HG03342 (cell line): ENCODE data around the gene EIF4EBP3.

Experiments
- ATAC-seq: cut with Tn5 transposase; IDR thresholded peaks from one replicate; pipeline ENCODE4 v1.9.1; 2021; ENCODE audit warnings: mild to moderate bottlenecking, moderate library complexity; ENCODE audit not compliant: unreplicated experiment

EIF4EBP3 gene

GRCh38 chr5:140547508-140548299, at the start of gene EIF4EBP3:
EIF4EBP3 (plus strand) TSS chr5:140547662; CDS start chr5:140547738, 76 bp downstream.
- peak; percentile 99 for ATAC-seq

GRCh38 chr5:140497897-140498296, 49.6 kb upstream of the EIF4EBP3 start:
- no peak for ATAC-seq

- ATAC-seq: no peak
Observed at GRCh38 chr5:140498591-140498990, 48.9 kb upstream of the EIF4EBP3 start.

- ATAC-seq: no peak
Observed at GRCh38 chr5:140502834-140503233, 44.6 kb upstream of the EIF4EBP3 start.

- ATAC-seq: no peak
Observed at GRCh38 chr5:140509898-140510297, 37.6 kb upstream of the EIF4EBP3 start.

GRCh38 chr5:140513124-140513523, 34.3 kb upstream of the EIF4EBP3 start:
- ATAC-seq: no peak

GRCh38 chr5:140524003-140524402, 23.5 kb upstream of the EIF4EBP3 start:
- no peak for ATAC-seq

- no peak for ATAC-seq
Observed at GRCh38 chr5:140540227-140540626, 7.2 kb upstream of the EIF4EBP3 start.

- no peak for ATAC-seq
Observed at GRCh38 chr5:140542972-140543371, 4.5 kb upstream of the EIF4EBP3 start.

- ATAC-seq: no peak
Observed at GRCh38 chr5:140544986-140545385, 2.5 kb upstream of the EIF4EBP3 start.

GRCh38 chr5:140545606-140546005, 1.9 kb upstream of the EIF4EBP3 start:
- no peak for ATAC-seq

GRCh38 chr5:140546851-140547507, 483 bp upstream of the EIF4EBP3 start:
- ATAC-seq: no peak

GRCh38 chr5:140548300-140548688, 832 bp downstream of the EIF4EBP3 start:
- no peak for ATAC-seq

GRCh38 chr5:140548791-140549190, 1.3 kb downstream of the EIF4EBP3 start:
- ATAC-seq: no peak

- ATAC-seq: no peak
Observed at GRCh38 chr5:140549237-140550144, 2.0 kb downstream of the EIF4EBP3 start.

- ATAC-seq: no peak
Observed at GRCh38 chr5:140550147-140551079, 3.0 kb downstream of the EIF4EBP3 start.

- ATAC-seq: no peak
Observed at GRCh38 chr5:140551872-140552271, 4.4 kb downstream of the EIF4EBP3 start.

GRCh38 chr5:140553657-140554056, 6.2 kb downstream of the EIF4EBP3 start:
- ATAC-seq: no peak

GRCh38 chr5:140554454-140554853, 7.0 kb downstream of the EIF4EBP3 start:
- no peak for ATAC-seq

GRCh38 chr5:140555747-140556312, 8.4 kb downstream of the EIF4EBP3 start:
- ATAC-seq: no peak
